ENCODE data around the gene SPESP1.
A peak's percentile ranks its signal among the peaks of the same experiment; 100 is the strongest.

The SPESP1 gene

DNA sequence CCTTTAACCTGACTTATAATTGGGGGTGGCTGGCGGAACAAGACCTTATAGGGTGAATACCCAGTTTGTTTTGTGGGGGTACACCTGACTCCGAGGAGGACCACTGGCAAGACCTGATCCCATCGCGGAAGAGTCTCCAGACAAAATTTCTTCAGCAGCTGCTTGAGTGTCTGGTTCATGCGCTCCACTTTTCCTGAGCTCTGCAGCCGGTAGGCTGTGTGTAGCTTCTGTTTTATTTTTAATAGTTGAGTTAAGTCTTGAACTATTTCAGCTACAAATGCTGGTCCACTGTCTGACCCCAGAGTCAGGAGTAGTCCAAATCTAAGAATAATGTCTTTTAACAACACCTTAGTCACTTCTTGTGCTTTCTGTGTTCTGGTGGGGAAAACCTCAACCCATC lies 63.0 kb downstream of the SPESP1 start:
- DNase-seq, result no peak

DNA sequence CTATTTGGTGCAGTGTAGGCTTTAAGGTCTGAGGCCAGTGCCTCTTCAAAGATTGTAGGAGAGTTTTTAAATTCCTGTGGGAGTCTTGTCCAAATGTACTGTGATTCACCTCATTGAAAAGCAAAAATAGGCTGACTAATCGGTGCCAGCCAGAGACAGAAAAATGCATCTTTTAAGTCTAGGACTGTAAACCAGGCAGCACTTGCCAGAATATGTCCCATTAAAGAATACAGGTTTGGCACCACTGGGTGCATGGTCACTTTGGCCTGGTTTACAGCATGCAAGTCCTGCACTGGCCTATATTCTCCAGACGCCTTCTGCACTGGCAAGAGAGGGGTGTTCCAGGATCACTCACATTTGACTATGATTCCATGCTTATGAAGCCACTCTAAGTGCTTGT lies 63.8 kb downstream of the SPESP1 start:
- DNase-seq, result no peak

DNA sequence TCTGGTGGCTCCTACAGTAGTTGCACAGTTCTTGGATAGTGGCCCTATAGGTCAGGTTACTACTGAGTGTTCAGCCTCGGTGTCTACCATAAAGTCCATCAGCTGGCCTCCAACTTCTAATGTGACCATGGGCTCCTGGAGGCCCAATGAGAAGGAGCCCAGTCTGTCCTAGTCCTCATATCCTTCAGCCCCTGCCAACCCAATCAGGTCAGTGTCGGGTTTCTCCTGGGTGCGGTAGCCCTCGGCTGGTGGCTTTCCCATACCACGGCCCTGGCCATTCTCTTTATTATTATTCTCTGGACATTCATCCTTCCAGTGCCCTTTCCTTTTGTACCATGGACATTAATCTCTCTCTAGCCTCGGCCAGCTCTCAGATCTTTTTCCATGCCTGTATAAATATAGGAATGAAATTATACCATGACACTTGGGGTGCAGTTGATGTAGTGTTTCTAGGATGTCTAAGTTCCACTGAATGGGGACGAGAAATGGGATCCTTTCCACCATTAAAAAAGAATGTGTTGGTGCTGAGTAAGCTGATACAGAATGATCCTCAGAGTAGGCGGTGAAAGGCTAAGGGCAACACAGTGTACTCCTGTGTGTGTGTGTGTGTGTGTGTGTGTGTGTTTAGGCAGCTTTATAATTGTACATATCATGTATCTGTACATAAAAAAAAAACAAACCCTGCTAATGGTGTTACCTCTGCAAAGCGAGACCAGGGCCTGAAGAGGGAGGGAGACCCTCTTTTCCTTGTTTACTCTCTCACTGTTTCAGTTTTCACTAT lies 64.8 kb downstream of the SPESP1 start:
- peak; percentile 1 for DNase-seq

All from NCI-H1436 treated with DMSO at 0.1 percent for 48 hours (cell line).